ENCODE results near the gene POMT2. TPM values are rescaled to one million over a fixed set of nuclear protein-coding genes. Genes with fewer than 3 reads are reported as not detected.

POMT2 gene
- total RNA-seq, 2 experiments from 2014 or later, result 7.6 to 8.2 TPM

DNA sequence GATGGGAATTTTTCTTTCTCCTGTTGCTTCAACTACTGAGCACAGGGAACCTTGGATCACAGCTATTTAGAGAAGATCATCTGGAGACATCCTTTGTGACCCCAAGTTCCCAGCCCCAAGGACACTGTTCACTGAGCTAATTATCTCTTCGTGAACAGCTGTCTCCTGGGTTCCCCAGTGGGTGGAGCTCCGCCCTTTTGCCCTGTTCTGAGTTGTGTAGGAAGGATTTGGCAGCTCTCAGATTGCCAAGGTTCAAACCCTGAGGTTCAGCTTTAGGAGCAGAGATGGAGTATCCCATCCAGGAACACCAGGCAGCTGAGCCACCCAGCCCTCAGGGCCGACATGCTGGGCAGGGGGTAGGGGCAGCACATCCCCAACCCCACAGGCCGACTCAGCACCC, 81.7 kb downstream of the POMT2 start:
- ChIA-PET POLR2A (no interaction called here), CTCF (no interaction called here)
- no peaks in the 10 kb centered on the region for H3K4me1 ChIP-seq (ENCODE audit: insufficient read depth, low read length)
- H3K27me3 Mint-ChIP-seq, result no peaks in the 10 kb centered on the region
- DNase-seq (no peak), ATAC-seq (ENCODE audit: poor library complexity) (no peak)
- peaks cover 0 to 2% of the 10 kb centered on the region in 2 experiments for H3K27me3 ChIP-seq (ENCODE audit: control insufficient read depth in 1 of 2, insufficient read depth in 2 of 2, low read length in 2 of 2)
- H3K4me1 Mint-ChIP-seq (ENCODE audit: low read depth), result no peaks in the 10 kb centered on the region
- H3K27ac ChIP-seq (ENCODE audit: low read depth in 1 of 2, low read length in 2 of 2), result no peak overlapping the region
- no peak overlapping the region for H3K4me3 ChIP-seq (ENCODE audit: low read length)
- TF ChIP-seq, protein P1, sequence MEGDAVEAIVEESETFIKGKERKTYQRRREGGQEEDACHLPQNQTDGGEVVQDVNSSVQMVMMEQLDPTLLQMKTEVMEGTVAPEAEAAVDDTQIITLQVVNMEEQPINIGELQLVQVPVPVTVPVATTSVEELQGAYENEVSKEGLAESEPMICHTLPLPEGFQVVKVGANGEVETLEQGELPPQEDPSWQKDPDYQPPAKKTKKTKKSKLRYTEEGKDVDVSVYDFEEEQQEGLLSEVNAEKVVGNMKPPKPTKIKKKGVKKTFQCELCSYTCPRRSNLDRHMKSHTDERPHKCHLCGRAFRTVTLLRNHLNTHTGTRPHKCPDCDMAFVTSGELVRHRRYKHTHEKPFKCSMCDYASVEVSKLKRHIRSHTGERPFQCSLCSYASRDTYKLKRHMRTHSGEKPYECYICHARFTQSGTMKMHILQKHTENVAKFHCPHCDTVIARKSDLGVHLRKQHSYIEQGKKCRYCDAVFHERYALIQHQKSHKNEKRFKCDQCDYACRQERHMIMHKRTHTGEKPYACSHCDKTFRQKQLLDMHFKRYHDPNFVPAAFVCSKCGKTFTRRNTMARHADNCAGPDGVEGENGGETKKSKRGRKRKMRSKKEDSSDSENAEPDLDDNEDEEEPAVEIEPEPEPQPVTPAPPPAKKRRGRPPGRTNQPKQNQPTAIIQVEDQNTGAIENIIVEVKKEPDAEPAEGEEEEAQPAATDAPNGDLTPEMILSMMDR (IDR thresholded peaks at IDR 0.05), result no peak
- H3K36me3 Mint-ChIP-seq (ENCODE audit: low read depth), result no peaks in the 10 kb centered on the region
- H3K9me3 ChIP-seq (ENCODE audit: control insufficient read depth in 1 of 2, insufficient read depth in 1 of 2, low read length in 2 of 2), result peaks cover 0 to 7% of the 10 kb centered on the region in 2 experiments
- no peaks in the 10 kb centered on the region for H3K36me3 ChIP-seq (ENCODE audit: insufficient read depth, low read length)
- H3K9me3 Mint-ChIP-seq, result no peaks in the 10 kb centered on the region
- no peak overlapping the region for H3K27ac Mint-ChIP-seq
- intact Hi-C loops (cut with DNase I, micrococcal nuclease), result no loop called here
- H3K4me3 Mint-ChIP-seq, result no peak overlapping the region

- H3K36me3 Mint-ChIP-seq (ENCODE audit: low read depth), result no peaks in the 10 kb centered on the region
- ATAC-seq (ENCODE audit: poor library complexity) (no peak), DNase-seq (no peak)
- Histone ChIP-seq H3K27me3 (ENCODE audit: control insufficient read depth in 1 of 2, insufficient read depth in 2 of 2, low read length in 2 of 2) (peaks cover 0 to 2% of the 10 kb centered on the region in 2 experiments), H3K9me3 (ENCODE audit: control insufficient read depth in 1 of 2, insufficient read depth in 1 of 2, low read length in 2 of 2) (peaks cover 0 to 7% of the 10 kb centered on the region in 2 experiments), H3K4me1 (ENCODE audit: insufficient read depth, low read length) (no peaks in the 10 kb centered on the region), H3K4me3 (ENCODE audit: low read length) (no peak overlapping the region), H3K27ac (ENCODE audit: low read depth in 1 of 2, low read length in 2 of 2) (no peak overlapping the region), H3K36me3 (ENCODE audit: insufficient read depth, low read length) (no peaks in the 10 kb centered on the region)
- no peaks in the 10 kb centered on the region for H3K4me1 Mint-ChIP-seq (ENCODE audit: low read depth)
- ChIA-PET CTCF (no interaction called here), POLR2A (no interaction called here)
- TF ChIP-seq, protein P1 (IDR thresholded peaks at IDR 0.05), result no peak
- no peak overlapping the region for H3K4me3 Mint-ChIP-seq
- H3K9me3 Mint-ChIP-seq, result no peaks in the 10 kb centered on the region
- H3K27me3 Mint-ChIP-seq, result peaks cover 3% of the 10 kb centered on the region
- no peak overlapping the region for H3K27ac Mint-ChIP-seq
- intact Hi-C loops (cut with DNase I, micrococcal nuclease), result no loop called here
Observed at GRCh38 chr14:77238356-77238755, 82.3 kb downstream of the POMT2 start.

DNA sequence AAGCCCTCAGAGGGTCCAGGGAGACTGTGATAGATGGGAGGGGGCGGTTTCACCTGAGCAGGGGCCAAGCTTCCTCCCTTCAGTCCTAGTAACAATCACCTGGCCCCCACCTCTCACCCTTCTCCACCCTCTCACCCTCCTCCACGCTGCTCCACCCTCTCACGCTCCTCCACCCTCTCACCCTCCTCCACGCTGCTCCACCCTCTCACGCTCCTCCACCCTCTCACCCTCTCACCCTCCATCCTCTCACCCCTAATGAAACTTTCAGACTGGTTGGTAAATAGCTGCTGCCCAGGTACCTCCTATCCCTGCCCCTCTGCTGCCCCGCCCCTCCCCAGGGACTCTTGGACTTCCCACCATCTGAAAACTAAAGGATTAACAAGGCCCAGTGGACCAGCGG, 83.9 kb downstream of the POMT2 start:
- CTCF ChIA-PET, result no interaction called here
- Histone ChIP-seq H3K36me3 (ENCODE audit: insufficient read depth, low read length) (no peaks in the 10 kb centered on the region), H3K4me3 (ENCODE audit: low read length) (no peak overlapping the region), H3K27me3 (ENCODE audit: control insufficient read depth in 1 of 2, insufficient read depth in 2 of 2, low read length in 2 of 2) (no peaks in the 10 kb centered on the region), H3K27ac (ENCODE audit: low read depth in 1 of 2, low read length in 2 of 2) (no peak overlapping the region), H3K9me3 (ENCODE audit: control insufficient read depth in 1 of 2, insufficient read depth in 1 of 2, low read length in 2 of 2) (peaks cover 0 to 7% of the 10 kb centered on the region in 2 experiments), H3K4me1 (ENCODE audit: insufficient read depth, low read length) (no peaks in the 10 kb centered on the region)
- no peak for ATAC-seq (ENCODE audit: poor library complexity)
- Mint-ChIP-seq H3K27me3 (peaks cover 3% of the 10 kb centered on the region), H3K4me3 (no peak overlapping the region), H3K36me3 (ENCODE audit: low read depth) (no peaks in the 10 kb centered on the region), H3K27ac (no peak overlapping the region), H3K4me1 (ENCODE audit: low read depth) (no peaks in the 10 kb centered on the region), H3K9me3 (no peaks in the 10 kb centered on the region)
- DNase-seq, result no peak
- POLR2A ChIA-PET, result no interaction called here
- intact Hi-C loops (cut with DNase I, micrococcal nuclease), result no loop called here
- TF ChIP-seq, protein P1 (IDR thresholded peaks at IDR 0.05), result no peak

All from CD4-positive, alpha-beta T cell (primary cell).